Lower leg skin (tissue), 4 donors: ENCODE measurements around the gene ACER3. TPM values are rescaled to one million over a fixed set of nuclear protein-coding genes. Genes with fewer than 3 reads are reported as not detected.
"Not testable (repeated sequence)": the region's sequence is repeated elsewhere in the genome, so short reads cannot be mapped to it uniquely, and the experiment has no call there.

Experiments
- DNase-seq, 2 donors: peaks; one replicate each; pipeline ENCODE4 v3.0.0-alpha.2; 2019; ENCODE audit warnings: low spot score in 2 of 2
- H3K4me3 ChIP-seq: fragments of 200-600 bp; sonication (generic); 2 replicates; pipeline ENCODE4 v1.5.1; 2017; ENCODE audit warnings: mild to moderate bottlenecking, low read depth; ENCODE audit not compliant: poor library complexity, severe bottlenecking
- CTCF ChIP-seq, 3 donors: fragments of 450-650 bp; IDR thresholded peaks; one replicate each; pipeline ENCODE4 v1.5.1; 2016; ENCODE audit warnings: antibody characterized with exemption in 3 of 3, mild to moderate bottlenecking in 3 of 3, moderate library complexity in 2 of 3
- POLR2A ChIP-seq, 2 donors: fragments of 450-650 bp; IDR thresholded peaks; one replicate each; pipeline ENCODE4 v1.6.1; 2016 to 2017; ENCODE audit warnings: antibody characterized with exemption in 2 of 2, mild to moderate bottlenecking in 1 of 2, moderate library complexity in 1 of 2
- WGBS, 2 donors: methylation state at CpG; one replicate each; pipeline ENCODE4 v1.1.5; 2018; 5-methylcytosine and 5-hydroxymethylcytosine counted together
- intact Hi-C: fragments of 100-400 bp; cut with DNase I; formaldehyde crosslinking; loops from one replicate; pipeline ENCODE4 v1.15.0; 2023; ENCODE audit warnings: low total_unique reads
- total RNA-seq, 4 donors: library from RNA; depleted of rRNA; stranded (reverse); fragments of >200 nt; gene quantifications; one replicate each; pipeline ENCODE4 v1.1.0, GENCODE V29; 2016

The ACER3 gene
- total RNA-seq, 4 donors from 2014 or later, result 3.5 to 5.9 (median 5.1) TPM

- WGBS, 2 donors, result 63 to 74% methylated on average over 3 of the region's 3 CpGs
- TF ChIP-seq POLR2A (IDR thresholded peaks at IDR 0.05), result no peak
- TF ChIP-seq CTCF (IDR thresholded peaks at IDR 0.05), result no peak
- intact Hi-C loops, result no loop called here
- no peak overlapping the region for H3K4me3 ChIP-seq
- no peak for DNase-seq
Observed at GRCh38 chr11:76849376-76849775, 11.3 kb upstream of the ACER3 start.

- 38 to 51% methylated on average over 4 of the region's 4 CpGs for WGBS, 2 donors
- no peak overlapping the region for H3K4me3 ChIP-seq
- intact Hi-C loops, result no loop called here
- DNase-seq, result no peak
- TF ChIP-seq POLR2A (IDR thresholded peaks at IDR 0.05) (no peak), CTCF (IDR thresholded peaks at IDR 0.05) (no peak)
Observed at GRCh38 chr11:76850130-76850529, 10.6 kb upstream of the ACER3 start.

GRCh38 chr11:76850815-76851214 lies 9.9 kb upstream of the ACER3 start:
- intact Hi-C loops, result no loop called here
- 52 to 55% methylated on average over 6 of the region's 6 CpGs for WGBS, 2 donors
- DNase-seq, result peak in 1 of 2 donors; percentile 54

GRCh38 chr11:76854709-76855108 lies 6.0 kb upstream of the ACER3 start:
- intact Hi-C loops, result no loop called here
- no peak overlapping the region for H3K4me3 ChIP-seq
- DNase-seq, result no peak
- TF ChIP-seq POLR2A (IDR thresholded peaks at IDR 0.05) (no peak), CTCF (IDR thresholded peaks at IDR 0.05) (no peak)
- 90 to 91% methylated on average over 1 of the region's 1 CpG for WGBS, 2 donors

More at GRCh38 chr11:76850815-76851214, 9.9 kb upstream of the ACER3 start:
- TF ChIP-seq CTCF (IDR thresholded peaks at IDR 0.05) (no peak), POLR2A (IDR thresholded peaks at IDR 0.05) (no peak)
- no peak overlapping the region for H3K4me3 ChIP-seq

GRCh38 chr11:76855670-76856069 lies 5.0 kb upstream of the ACER3 start:
- WGBS, 2 donors, result 87 to 90% methylated on average over 5 of the region's 5 CpGs
- intact Hi-C loops, H3K4me3 ChIP-seq, DNase-seq: not testable (repeated sequence)

- no peak overlapping the region for H3K4me3 ChIP-seq
- no peak for DNase-seq
- intact Hi-C loops, result no loop called here
- TF ChIP-seq POLR2A (IDR thresholded peaks at IDR 0.05) (no peak), CTCF (IDR thresholded peaks at IDR 0.05) (no peak)
Observed at GRCh38 chr11:76856106-76856505, 4.6 kb upstream of the ACER3 start.
